ENCODE results near the gene ANKS3. TPM values are rescaled to one million over a fixed set of nuclear protein-coding genes. Genes with fewer than 3 reads are reported as not detected.
A peak's percentile ranks its signal among the peaks of the same experiment; 100 is the strongest.

ANKS3 gene
- polyA plus RNA-seq, 3 donors = 0.59 to 13.7 (median 0.95) TPM

DNA sequence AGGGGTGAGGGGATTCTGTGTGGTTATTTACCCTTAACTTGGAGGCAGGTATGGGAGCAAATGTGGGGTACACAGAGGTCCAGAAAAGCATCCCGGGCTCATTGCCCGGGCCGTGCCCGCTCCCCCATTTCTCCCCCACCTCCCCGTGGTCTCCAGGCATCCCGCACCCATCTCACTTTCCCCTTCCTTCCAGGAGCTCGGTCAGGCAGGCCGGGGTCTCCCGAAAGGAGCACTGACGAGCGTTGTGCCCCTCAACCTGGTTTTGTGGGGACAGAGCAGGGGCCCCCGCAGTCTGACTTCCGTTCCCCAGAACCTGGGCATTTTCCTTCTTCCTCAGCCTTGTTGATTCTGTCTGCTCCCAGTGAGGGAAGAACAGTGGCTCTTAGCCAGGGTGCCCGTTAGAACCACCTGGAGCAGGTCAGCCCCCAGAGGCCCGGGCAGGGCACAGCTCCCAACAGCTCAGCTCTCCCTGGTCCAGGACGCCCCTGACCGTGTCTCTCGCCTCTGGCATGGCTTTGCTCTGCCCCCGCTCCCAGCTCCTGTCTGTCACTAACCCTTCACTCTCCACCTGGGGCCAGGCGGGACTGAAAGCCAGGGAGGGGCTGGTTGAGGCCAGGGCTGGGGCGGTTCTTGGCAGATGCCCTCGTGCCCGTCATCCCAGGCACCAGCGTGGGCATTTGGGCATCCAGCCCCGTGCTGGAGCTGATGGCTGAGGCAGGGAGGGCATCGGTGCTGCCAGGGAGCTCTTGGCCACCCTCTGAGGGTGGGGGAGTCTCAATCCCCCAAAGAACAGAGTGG is 53.2 kb downstream of the ANKS3 start:
- no peak for DNase-seq
- no peaks in the 10 kb centered on the region for H3K27me3 ChIP-seq (ENCODE audit: control insufficient read depth in 2 of 2, insufficient read depth in 2 of 2, low read length in 2 of 2)
- no peaks in the 10 kb centered on the region for H3K9me3 ChIP-seq (replicated peaks in 1 of 2; ENCODE audit: control insufficient read depth in 1 of 2, insufficient read depth in 1 of 2, low read length in 2 of 2)
- Mint-ChIP-seq H3K4me3 (peak overlapping the region; percentile 73 to 81), H3K36me3 (peaks cover 41 to 83% of the 10 kb centered on the region in 2 donors), H3K27ac (peak overlapping the region; percentile 90 to 98 (median 95)), H3K4me1 (peaks cover 50% of the 10 kb centered on the region), H3K27me3 (ENCODE audit: low read depth in 3 of 3) (no peaks in the 10 kb centered on the region), H3K9me3 (peaks cover 0 to 2% (median 0%) of the 10 kb centered on the region in 7 donors)
- peaks cover 46 to 48% of the 10 kb centered on the region in 2 donors for H3K4me1 ChIP-seq (ENCODE audit: control insufficient read depth in 1 of 2, insufficient read depth in 2 of 2, low read length in 2 of 2)
- intact Hi-C loops (cut with micrococcal nuclease) = loop anchor here in 1 of 2 donors (2.0 to 5.0 kb wide), 2 partner anchors 16 to 59 kb away; partner anchors contain the start of gene MGRN1
- H3K79me2 ChIP-seq (ENCODE audit: insufficient read depth, low read length) = peaks cover 43% of the 10 kb centered on the region
- peak overlapping the region; percentile 61 for H2AFZ ChIP-seq (ENCODE audit: insufficient read depth, low read depth, low read length, poor library complexity, severe bottlenecking)
- H3K4me2 ChIP-seq (replicated peaks; ENCODE audit: extremely low read depth, low read length, poor library complexity, severe bottlenecking) = peak overlapping the region; percentile 80
- peak overlapping the region; percentile 6 to 77 (median 47) for H3K4me3 ChIP-seq (replicated peaks in 1 of 3; ENCODE audit: low read depth in 2 of 3, low read length in 3 of 3)
- TF ChIP-seq, protein P1, sequence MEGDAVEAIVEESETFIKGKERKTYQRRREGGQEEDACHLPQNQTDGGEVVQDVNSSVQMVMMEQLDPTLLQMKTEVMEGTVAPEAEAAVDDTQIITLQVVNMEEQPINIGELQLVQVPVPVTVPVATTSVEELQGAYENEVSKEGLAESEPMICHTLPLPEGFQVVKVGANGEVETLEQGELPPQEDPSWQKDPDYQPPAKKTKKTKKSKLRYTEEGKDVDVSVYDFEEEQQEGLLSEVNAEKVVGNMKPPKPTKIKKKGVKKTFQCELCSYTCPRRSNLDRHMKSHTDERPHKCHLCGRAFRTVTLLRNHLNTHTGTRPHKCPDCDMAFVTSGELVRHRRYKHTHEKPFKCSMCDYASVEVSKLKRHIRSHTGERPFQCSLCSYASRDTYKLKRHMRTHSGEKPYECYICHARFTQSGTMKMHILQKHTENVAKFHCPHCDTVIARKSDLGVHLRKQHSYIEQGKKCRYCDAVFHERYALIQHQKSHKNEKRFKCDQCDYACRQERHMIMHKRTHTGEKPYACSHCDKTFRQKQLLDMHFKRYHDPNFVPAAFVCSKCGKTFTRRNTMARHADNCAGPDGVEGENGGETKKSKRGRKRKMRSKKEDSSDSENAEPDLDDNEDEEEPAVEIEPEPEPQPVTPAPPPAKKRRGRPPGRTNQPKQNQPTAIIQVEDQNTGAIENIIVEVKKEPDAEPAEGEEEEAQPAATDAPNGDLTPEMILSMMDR (IDR thresholded peaks at IDR 0.05) = no peak
- H3K9ac ChIP-seq (ENCODE audit: insufficient read depth, low read length, poor library complexity, severe bottlenecking) = peak overlapping the region; percentile 72
- H3K27ac ChIP-seq (ENCODE audit: low read depth in 1 of 2, low read length in 2 of 2) = peak overlapping the region; percentile 94
- H4K20me1 ChIP-seq (ENCODE audit: insufficient read depth, low read length) = peaks cover 13% of the 10 kb centered on the region
- peaks cover 55 to 61% of the 10 kb centered on the region in 2 donors for H3K36me3 ChIP-seq (replicated peaks in 1 of 2; ENCODE audit: control insufficient read depth in 1 of 2, insufficient read depth in 2 of 2, low read length in 2 of 2)
- 72% methylated on average over 16 of the region's 26 CpGs for WGBS (ENCODE audit: insufficient coverage)

DNA sequence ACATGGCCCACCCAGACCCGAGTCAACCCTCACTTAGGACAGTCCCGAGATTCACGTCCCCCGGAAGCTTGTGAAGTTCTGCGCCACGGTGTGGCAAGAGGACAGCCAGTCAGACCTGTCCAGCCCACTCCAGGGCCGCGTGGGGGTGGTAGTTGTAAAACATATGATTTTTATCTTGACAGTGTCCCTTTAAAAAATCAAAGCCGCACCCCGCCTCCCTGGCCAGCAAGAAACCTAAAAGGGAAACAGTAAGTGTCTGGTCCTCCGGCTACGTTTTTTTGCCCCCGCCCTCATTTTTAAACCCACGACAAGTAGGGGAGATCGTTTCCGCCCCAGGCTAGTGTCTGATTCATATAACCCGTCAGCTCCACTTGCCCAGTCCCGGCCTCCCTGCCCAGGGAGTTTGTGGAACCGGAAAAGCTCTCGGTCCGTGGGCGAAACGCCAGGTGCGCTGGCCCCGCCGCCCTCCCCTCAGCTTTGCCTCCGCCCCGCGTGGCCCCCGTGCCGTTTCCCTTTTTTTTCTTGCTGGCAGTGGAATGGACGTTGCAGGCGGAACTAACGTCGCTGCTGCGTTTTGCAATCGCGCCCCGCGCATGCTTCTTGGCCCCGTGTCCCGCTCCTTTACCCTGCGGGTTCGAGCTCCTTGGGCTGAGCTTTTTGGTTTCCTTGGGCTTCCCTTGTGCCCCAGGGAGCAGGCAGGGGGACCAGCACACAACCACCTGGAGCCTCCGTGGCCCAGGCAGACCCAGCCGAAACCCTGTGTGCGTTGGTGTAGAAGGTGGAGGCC is 54.0 kb downstream of the ANKS3 start:
- Mint-ChIP-seq H3K36me3 (peaks cover 35 to 83% of the 10 kb centered on the region in 2 donors), H3K4me1 (peaks cover 50% of the 10 kb centered on the region), H3K4me3 (peak overlapping the region; percentile 73 to 81), H3K27ac (peak overlapping the region; percentile 90 to 98 (median 95)), H3K27me3 (ENCODE audit: low read depth in 3 of 3) (no peaks in the 10 kb centered on the region), H3K9me3 (peaks cover 0 to 2% (median 0%) of the 10 kb centered on the region in 7 donors)
- H3K4me3 ChIP-seq (replicated peaks in 1 of 3; ENCODE audit: low read depth in 2 of 3, low read length in 3 of 3) = peak overlapping the region; percentile 6 to 77 (median 47)
- peak; percentile 91 to 95 (median 92) for DNase-seq
- peaks cover 13% of the 10 kb centered on the region for H4K20me1 ChIP-seq (ENCODE audit: insufficient read depth, low read length)
- peaks cover 46% of the 10 kb centered on the region for H3K79me2 ChIP-seq (ENCODE audit: insufficient read depth, low read length)
- no peaks in the 10 kb centered on the region for H3K9me3 ChIP-seq (replicated peaks in 1 of 2; ENCODE audit: control insufficient read depth in 1 of 2, insufficient read depth in 1 of 2, low read length in 2 of 2)
- H3K9ac ChIP-seq (ENCODE audit: insufficient read depth, low read length, poor library complexity, severe bottlenecking) = peak overlapping the region; percentile 72
- H2AFZ ChIP-seq (ENCODE audit: insufficient read depth, low read depth, low read length, poor library complexity, severe bottlenecking) = peak overlapping the region; percentile 66
- peak overlapping the region; percentile 80 for H3K4me2 ChIP-seq (replicated peaks; ENCODE audit: extremely low read depth, low read length, poor library complexity, severe bottlenecking)
- H3K4me1 ChIP-seq (ENCODE audit: control insufficient read depth in 1 of 2, insufficient read depth in 2 of 2, low read length in 2 of 2) = peaks cover 46 to 48% of the 10 kb centered on the region in 2 donors
- intact Hi-C loops (cut with micrococcal nuclease) = loop anchor here in 1 of 2 donors (2.0 to 5.0 kb wide), 2 partner anchors 15 to 58 kb away; partner anchors contain the start of gene MGRN1
- peaks cover 51 to 61% of the 10 kb centered on the region in 2 donors for H3K36me3 ChIP-seq (replicated peaks in 1 of 2; ENCODE audit: control insufficient read depth in 1 of 2, insufficient read depth in 2 of 2, low read length in 2 of 2)
- TF ChIP-seq, protein P1 (IDR thresholded peaks at IDR 0.05) = no peak
- H3K27me3 ChIP-seq (ENCODE audit: control insufficient read depth in 2 of 2, insufficient read depth in 2 of 2, low read length in 2 of 2) = no peaks in the 10 kb centered on the region
- WGBS (ENCODE audit: insufficient coverage) = 18% methylated on average over 44 of the region's 47 CpGs
- peak overlapping the region; percentile 94 for H3K27ac ChIP-seq (ENCODE audit: low read depth in 1 of 2, low read length in 2 of 2)
